ENCODE measurements around the gene DUSP22.

The DUSP22 gene

DNA sequence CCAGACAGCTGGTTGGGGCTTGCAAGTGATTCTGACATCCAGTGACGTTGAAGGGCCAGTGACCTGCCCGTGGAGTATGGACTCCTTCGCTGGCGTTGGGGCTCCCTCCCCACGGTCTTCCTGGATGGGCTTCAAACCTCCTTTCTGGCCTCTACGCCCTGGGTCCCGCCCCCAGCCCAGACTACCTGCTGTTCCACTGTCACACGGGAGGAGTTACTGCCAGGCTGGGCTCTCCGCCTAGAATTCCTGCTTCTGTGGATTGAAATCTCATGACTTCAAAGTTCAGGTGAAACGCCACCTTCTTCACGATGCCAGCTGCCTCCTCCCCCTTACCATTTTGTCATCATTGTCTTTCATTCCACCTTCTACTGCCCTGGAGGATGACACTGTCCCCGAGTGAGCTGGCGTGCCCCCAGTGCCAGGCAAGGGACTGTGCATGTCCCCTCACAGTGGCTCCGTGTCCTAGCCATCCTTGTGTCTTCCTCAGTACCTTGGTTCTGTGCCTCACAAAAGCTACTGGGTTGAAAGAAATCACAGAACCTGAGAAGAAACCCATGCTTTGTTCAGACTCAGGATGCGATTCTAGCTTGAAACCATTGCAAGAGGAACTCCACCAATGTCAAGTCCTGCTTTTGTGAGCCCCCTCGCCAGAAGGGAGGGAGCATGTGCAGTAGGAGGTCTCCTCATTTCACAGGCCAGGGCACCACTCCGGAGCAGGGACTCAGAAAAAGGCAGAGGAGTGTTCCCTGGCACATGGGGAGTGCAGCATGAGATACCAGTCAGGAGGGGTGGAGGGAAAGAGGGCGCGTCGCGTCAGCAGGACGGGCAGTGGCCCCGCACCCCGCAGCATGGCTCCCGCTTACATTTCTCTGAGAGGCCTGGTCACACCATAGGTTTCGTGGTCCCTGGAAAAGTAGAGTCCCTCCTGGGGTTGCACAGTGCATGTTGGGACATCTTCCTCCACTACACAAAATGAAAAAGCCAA lies 88.2 kb downstream of the DUSP22 start:
- no peak for DNase-seq (ENCODE audit: low spot score)

DNA sequence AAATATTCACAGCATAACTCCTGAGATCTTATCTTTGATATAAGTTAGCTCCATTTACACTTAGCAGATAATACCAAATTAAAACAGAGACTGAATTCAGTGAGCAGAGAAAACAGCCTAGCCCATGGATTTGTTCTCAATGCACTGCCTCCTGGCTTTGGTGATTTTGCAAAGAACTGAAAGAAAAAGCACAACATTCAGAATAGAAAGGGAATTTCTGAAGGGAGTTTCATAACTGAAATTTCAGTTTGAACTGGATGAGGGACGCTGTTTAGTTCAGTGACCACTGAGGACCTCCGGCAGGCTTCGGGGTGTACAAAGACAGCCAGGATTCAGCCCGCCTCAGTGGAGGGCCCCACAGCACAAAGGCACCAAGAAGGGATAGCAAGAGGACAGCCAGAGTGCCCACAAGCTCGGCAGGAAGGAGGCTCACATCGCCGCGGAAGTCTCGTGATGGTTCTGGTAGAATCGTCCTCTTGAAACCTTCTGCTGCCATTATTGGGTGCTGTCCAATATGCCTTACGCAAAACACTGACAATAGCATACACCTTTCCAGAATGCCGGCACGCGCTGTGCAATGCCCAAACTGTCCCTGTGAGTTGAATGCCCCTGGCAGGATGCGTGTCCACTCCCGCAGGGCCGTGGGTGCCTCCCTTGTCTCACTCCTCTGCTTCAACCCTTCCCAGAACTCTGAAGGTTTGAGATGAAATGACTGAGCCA lies 89.6 kb downstream of the DUSP22 start:
- DNase-seq (ENCODE audit: low spot score) = no peak

DNA sequence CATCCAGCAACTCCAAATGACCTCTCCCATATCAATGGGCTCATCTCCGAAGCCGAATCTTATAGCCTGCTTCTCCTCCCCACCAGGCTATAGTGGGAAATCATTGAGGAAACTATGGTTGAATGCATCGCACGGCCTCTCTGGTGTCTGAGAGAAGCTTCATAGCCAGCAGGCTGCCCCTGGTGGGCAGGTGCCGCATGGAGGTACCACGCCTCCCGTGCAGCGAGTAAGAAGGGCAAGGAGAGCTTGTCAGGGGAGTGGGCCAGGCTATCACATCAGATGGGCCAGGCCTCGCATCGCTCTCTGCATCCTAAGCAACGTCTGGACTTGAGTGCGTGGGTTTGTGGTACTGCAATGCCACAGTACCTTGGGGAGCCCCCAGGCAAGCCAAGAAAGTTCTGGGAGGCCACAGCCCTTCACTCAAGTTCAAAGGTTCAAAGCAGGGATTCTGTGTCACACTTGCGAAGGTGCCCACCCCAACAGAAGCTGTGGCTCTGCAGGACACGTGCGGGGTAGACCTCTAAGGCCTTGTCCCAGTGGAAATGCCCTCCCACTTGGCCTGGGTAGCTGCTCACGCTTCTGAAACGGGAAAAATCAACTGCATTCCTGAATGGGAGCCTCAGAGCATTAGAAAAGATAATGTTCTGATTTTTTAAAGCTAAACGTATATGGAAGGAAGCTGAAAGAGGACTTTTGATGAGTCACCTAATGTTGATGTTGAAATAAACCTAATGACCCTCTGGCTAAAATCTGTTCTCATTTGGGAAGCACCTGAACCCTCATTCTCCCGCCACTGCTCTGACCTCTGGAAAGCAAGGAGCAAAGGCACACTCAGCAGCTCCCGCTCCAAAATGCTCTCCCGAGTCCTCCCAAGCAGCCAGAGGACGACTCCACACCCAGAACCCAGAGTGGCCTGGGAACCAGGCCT lies 90.9 kb downstream of the DUSP22 start:
- no peak for DNase-seq (ENCODE audit: low spot score)

DNA sequence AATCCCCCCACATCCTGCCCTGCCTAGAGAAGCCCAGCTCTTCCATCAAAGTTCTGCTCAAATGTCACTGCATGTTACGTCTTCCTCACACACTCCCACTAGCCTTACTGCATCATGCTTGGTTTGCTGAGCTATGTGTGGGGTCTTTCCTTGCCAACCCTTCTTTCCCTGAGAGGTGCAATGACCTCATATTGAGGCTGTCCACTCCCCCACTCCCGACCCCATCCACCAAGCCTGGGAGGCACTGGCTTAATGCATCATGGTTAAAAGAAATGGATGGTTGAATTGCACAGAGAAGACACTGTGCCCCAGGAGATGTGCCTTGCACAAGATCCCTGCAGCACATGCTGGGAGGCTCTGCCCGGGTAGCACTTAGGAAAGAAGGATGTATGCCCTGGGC lies 91.6 kb downstream of the DUSP22 start:
- DNase-seq (ENCODE audit: low spot score) = no peak

DNA sequence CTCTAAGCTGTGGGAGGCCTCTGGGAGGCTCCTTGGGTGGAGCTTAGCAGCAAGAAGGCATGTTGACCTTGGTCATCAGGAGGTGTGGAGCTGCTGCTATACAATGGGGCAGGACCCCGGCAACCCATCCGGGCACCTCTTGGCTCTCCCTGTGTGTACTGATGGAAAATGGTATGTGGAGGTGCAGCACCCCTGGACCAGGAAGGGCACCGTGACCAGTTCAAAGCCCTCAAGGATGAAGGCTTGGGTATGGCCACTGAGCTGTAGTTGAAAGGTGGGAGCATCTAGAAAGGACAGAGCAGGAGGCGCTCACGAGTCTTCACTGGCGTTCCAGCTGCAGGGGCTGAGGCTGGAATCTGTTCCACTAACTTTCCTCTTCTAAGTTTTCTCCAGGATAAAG lies 92.6 kb downstream of the DUSP22 start:
- DNase-seq (ENCODE audit: low spot score) = no peak

DNA sequence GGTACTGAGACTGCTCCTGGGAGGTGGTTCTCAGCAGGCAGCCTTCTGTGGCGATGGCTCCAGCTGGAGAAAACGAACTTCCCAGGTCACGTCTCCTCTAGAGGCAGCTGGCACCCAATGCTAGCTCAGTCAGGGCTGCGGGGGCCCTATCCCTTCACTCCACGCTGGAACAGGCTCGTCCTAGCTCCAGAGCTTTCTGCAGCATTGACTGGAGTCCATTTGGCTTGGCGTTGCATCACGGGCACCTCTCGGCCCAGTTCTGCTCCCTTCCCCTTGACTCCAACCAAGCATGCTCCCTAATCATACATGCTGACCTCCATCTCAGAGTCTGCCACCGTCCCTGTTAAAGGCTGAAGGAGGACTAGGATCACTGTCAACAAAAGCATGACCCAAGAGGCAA lies 93.3 kb downstream of the DUSP22 start:
- DNase-seq (ENCODE audit: low spot score) = no peak

DNA sequence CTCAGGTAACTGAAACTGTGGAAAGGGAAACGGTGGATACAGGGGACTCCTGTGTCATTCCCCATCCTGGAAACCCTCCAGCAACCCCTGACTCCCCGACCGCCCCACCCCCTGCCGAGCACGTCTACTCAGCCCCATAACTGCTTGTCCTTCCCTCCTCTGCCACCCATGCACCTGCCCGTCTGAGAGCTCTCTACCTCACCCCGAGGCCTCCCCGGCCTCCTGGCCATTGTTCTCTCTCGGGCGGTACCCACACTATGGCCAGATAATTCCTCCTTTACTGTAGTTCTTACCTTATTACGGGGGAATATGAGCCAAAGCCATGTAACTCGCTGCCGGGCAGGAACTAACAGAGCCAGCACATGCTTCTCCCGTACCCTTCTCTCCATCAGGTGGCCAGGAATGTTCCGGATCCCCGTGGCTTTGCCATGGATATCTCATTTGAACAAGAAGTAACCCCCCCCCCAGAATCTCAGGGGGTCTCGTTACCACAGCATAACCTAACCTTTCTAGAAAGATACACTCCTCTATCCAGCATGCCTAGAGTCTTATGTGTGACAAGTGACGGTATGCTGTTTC lies 94.5 kb downstream of the DUSP22 start:
- no peak for DNase-seq (ENCODE audit: low spot score)

DNA sequence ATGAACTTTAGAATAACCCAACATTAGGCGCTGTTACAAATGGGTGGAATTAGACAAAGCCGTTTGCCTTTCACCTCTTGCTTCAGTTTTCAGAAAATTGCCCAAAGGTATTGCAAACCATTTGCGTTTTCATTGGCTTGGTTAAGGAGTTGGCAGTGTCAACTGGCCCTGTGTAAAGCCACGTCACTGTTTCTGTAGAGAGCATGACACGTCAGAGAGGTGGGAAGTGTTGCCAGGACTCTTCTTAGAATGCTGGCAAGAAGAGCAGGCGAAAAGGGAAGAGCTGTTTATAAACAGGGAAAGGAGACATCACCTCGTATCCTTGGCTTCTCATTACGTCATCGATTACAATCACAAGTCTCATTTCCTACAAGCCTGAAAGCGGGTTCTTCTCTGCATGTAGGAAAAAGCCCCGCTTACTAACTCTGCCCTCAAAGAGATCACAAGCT lies 95.0 kb downstream of the DUSP22 start:
- DNase-seq (ENCODE audit: low spot score) = no peak

DNA sequence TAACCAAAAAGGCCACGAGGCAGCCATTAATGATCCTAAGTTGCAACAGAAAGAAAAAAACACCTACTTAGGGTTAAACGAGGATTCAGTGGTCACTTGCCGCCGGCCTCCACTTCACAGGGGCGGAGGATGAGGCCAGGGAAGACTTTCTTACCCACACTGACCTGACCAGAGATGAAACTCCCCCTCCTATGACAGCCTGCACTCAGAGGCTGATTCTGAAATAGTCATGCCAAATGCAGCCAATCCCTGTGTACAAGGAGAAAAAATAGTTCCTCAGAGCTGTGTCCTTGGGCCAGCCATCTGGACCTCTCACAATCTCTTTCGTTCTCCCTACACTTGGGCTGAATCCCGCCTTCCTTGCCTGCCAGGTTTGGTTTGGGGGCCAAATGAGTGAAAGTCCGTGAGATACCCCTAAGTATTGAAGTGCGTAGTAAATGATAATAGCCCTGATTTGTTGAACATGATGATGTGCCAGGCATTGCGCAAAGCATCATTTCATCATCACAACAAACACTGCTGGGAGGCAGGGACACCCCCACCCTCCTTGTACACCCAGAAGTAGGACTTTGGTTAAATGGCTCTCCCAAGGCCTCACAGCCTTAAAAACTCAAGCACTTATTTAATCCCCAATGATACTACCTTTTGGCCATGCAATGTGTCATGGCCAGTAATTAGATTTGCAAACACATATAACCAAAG lies 96.1 kb downstream of the DUSP22 start:
- DNase-seq (ENCODE audit: low spot score) = no peak

DNA sequence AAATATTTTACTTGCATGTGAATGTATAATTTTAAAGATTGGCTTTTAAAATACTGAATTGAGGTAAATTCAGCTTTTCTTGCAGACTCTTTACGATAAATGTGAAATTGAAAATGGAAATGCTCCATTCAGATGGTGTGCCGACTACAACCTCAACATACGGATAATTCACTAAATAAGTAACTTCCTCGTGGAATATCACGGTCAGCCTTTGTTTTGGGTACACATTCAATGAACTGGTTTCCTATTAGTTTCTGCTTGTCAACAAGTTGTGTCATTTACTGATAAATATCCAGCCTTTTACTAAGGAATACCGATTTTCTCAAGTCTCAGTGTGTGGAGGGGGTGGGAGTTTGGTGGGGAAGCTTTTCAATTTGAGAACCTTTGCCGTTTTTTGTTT lies 96.9 kb downstream of the DUSP22 start:
- no peak for DNase-seq (ENCODE audit: low spot score)

DNA sequence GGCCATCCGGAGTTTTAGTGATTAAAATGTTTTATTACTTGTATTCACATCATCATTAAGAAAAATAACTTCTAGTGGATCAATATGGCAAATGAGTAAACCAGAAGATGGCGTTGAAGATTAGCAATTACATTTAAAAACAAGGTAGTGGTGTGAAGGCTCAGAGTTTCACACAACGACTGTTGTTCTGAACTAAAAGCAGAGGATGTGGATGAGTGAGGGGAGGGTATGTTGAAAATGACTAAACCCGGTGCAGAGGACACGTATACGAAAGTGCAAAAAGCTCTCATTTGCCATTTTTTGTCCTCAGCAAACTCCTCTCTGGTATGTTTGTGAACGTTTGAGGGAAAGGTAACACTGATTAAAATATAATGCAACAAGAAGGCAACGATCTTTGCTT lies 97.3 kb downstream of the DUSP22 start:
- no peak for DNase-seq (ENCODE audit: low spot score)

DNA sequence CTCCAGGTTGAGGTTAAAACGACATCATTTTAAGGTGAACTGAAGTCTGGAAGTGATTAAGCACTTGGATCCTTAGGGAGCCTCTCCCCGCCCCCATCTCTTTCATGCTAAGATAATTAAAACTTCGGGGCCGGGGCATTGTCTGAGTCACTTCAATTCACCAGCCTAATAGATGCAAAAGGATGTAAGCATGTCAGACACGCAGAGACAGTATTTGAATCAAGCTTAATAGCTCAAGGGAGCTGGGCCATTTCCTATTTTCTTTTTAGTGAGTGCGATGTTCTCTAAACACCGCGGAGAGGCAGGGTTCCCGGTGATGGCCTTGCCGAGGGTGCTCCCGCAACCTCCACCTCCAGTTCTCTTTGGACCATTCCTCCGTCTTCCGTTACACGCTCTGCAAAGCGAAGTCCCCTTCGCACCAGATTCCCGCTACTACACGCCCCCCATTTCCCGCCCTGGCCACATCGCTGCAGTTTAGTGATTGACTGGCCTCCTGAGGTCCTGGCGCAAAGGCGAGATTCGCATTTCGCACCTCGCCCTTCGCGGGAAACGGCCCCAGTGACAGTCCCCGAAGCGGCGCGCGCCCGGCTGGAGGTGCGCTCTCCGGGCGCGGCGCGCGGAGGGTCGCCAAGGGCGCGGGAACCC lies 98.7 kb downstream of the DUSP22 start:
- DNase-seq (ENCODE audit: low spot score) = no peak

DNA sequence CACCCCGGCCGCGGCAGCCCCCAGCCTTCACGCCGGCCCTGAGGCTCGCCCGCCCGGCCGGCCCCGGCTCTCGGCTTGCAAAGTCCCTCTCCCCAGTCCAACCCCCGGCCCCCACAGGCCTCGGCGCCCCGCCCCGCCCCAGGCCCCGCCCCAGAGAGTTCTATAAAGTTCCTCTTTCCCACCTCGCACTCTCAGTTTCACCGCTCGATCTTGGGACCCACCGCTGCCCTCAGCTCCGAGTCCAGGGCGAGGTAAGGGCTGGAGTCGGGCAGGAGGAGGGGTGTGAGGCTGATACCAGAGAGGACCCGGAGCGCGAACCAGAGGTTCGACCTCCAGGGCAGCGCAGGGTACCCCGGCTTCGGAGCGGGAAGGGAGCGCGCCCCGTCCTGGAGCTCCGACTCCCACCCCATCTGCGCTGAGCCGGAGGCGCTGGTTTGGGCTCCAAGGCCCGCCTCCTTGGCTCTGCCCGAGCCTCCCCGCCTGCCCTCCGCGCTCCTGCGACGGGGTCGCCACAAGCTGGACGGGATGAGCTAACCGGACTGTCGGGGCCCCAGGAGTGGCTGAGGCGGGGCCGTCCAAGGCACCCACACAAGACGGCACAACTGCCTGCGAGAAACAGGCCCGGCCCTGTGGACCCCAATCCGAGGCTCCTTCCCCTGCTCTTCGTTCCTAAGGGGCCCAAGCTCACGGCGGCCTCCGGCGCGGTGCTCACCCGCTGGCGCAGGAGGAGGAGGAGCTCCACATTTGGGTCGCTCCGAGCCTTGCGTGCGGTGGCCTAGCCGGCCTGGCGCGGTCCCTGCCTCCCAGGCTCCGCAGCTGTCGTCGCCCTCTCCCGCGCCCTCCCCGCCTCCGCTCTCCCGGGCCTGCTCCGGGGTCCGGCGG lies 99.5 kb downstream of the DUSP22 start, which contains the start of gene IRF4:
TSS of gene IRF4 (plus strand) at position 194 of the 882 bp plus-strand sequence. CDS start 1,401 bp downstream, outside the sequence.
- DNase-seq (ENCODE audit: low spot score) = no peak

DNA sequence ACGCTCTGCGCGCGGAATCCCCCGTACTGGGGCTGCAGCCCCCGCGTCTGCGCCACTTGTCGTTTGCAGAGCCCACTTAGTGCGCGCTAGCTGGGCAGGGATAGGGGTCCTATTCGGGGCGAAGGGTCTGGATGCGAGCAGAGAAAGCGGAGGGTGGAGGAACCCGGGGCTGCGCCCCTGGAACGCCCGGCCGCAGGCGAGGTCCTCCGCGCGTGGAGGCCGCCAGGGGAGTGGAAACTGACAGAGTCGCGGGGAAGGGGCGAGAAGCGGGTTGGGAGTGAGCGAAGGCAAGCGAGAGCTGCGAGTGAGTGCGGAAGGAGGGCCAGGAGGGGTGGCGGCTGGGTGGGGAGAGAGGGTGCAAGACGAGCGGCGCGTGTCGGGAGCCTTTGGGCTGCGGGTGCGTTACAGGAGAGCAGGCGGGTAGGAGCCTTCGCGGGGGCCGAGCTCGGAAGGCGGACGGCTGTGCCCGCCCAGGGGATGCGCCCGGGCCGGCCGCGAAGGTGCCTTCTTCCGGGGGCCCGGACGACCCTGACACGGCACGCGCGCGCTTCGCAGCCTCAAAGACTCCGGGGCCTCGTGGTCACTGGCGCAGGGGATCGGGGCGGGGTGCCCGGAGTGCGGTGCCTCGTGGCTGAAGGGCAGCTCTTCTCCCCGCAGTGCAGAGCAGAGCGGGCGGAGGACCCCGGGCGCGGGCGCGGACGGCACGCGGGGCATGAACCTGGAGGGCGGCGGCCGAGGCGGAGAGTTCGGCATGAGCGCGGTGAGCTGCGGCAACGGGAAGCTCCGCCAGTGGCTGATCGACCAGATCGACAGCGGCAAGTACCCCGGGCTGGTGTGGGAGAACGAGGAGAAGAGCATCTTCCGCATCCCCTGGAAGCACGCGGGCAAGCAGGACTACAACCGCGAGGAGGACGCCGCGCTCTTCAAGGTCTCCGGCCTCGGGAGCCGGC lies 100.4 kb downstream of the DUSP22 start:
- no peak for DNase-seq (ENCODE audit: low spot score)

DNA sequence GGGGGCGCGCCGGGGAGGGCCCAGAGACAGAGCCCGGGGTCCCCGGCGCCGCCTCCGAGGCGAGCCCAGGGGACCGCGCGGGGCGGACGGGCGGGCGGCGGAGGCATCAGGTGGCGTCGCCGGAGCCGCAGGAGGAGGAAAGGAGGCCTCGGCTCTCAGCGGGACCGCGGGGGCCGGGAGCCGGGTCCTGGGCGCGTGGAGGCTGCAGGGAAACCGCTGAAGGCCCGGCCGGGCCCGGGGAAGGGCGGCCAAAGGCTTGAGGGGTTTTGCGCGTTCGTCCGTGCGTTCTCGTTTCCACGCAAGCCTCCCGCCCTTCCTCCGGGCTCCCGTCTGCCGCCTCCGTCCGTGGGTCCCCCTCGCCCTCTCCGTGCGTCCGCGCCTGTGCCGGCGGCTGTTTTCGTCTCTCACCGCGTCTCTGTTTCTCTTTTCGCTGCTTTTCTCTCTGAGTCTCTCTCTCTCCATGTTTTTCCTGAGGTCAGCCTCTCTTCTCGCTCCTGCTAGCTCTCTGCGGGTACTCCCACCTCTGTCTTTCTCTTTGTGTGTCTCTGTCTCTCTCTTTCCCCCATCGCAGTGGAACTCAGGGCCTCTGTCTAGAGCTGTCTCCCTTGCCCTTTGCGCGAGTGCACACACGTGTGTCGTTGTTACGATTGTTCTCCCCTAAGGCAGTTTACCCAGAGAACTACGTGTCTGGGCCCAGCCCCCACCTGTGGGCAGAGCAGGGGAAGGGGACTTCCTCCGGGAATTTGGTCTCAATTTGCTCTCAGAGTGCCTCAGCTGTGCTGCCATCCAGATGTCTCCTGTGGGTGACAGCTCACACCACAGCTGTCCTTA lies 101.3 kb downstream of the DUSP22 start:
- DNase-seq (ENCODE audit: low spot score) = no peak

DNA sequence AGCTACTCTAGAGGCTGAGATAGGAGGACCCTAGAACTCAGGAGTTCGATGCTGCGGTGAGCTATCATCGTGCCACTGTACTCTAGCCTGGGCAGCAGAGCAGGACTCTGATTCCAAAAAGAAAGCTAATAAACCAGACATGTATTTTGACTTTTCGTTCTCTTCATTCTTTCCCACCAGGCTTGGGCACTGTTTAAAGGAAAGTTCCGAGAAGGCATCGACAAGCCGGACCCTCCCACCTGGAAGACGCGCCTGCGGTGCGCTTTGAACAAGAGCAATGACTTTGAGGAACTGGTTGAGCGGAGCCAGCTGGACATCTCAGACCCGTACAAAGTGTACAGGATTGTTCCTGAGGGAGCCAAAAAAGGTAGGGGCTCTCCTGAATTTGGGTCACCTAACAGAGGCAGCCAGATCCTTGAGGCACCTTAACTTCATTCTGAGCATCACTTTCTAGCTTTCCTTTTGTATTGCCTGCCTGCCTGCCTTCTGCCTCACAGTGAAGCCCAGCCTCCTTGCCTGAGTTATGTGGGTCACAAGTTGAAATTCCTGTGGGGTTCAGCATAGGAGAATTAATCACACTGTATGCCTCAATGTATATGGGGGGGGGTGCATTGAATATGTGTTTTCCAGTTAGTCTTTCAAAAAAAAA lies 102.5 kb downstream of the DUSP22 start:
- DNase-seq (ENCODE audit: low spot score) = no peak
